HepG2 (cell line): Measurements from ENCODE around the gene LRRC27. TPM values are rescaled to one million over a fixed set of nuclear protein-coding genes. Genes with fewer than 3 reads are reported as not detected.

Experiments used
- KLF16 ChIP-seq, 2 experiments: sonication (generic) in 1 of 2; formaldehyde crosslinking in 1 of 2; IDR thresholded peaks; 2 replicates each; pipeline versions ENCODE4 v1.6.1 to v1.8.0; 2016 to 2023; ENCODE audit warnings: missing genetic modification reagents in 2 of 2, missing compliant biosample characterization in 1 of 2
- NBN ChIP-seq: fragments of 450-650 bp; conservative IDR thresholded peaks from 2 replicates; pipeline ENCODE4 v1.6.1; 2017
- TFAP4 ChIP-seq: sonication (generic); IDR thresholded peaks from 2 replicates; pipeline ENCODE4 v1.6.1; 2016; ENCODE audit warnings: low read depth, borderline replicate concordance
- THAP9 ChIP-seq: sonication (generic); formaldehyde crosslinking; IDR thresholded peaks from 2 replicates; pipeline ENCODE4; 2020; ENCODE audit warnings: missing genetic modification reagents, mild to moderate bottlenecking, borderline replicate concordance
- ZGPAT ChIP-seq: IDR thresholded peaks from 2 replicates; pipeline ENCODE4 v1.6.1; 2016; ENCODE audit warnings: mild to moderate bottlenecking
- ZIK1 ChIP-seq: sonication (generic); formaldehyde crosslinking; IDR thresholded peaks from 2 replicates; pipeline ENCODE4 v1.5.0; 2020; ENCODE audit warnings: mild to moderate bottlenecking, low read depth, missing genetic modification reagents, borderline replicate concordance
- ZNF225 ChIP-seq: sonication (generic); formaldehyde crosslinking; IDR thresholded peaks from 2 replicates; pipeline ENCODE4 v1.4.0; 2020; ENCODE audit warnings: mild to moderate bottlenecking, missing genetic modification reagents
- ZNF776 ChIP-seq: sonication (generic); formaldehyde crosslinking; IDR thresholded peaks from 2 replicates; pipeline ENCODE4 v1.4.0; 2020; ENCODE audit warnings: mild to moderate bottlenecking, missing genetic modification reagents
- polyA plus RNA-seq, 8 experiments: library from polyadenylated mRNA; depleted of rRNA in 3 of 8; stranded (reverse) in 7 of 8; unstranded in 1 of 8; fragments of >200 nt; fragmentation: Illumina TruSeq in 4 of 8; extraction: Trizol in 4 of 8; gene quantifications; 2 replicates each; pipeline versions ENCODE4 v1.2.1 to v1.2.3, GENCODE V29; 2011 to 2016; ENCODE audit warnings: low read depth in 4 of 8, missing spikeins in 1 of 8, mixed read lengths in 1 of 8; ENCODE audit not compliant: insufficient read depth in 1 of 8
- total RNA-seq, 5 experiments: library from RNA; depleted of rRNA; stranded (reverse); fragments of >200 nt; fragmentation: Illumina TruSeq; extraction: Trizol; gene quantifications; 2 replicates each; pipeline ENCODE4 v1.2.3, GENCODE V29; 2016; ENCODE audit warnings: low read depth in 1 of 5

The LRRC27 gene
- total and polyA plus RNA-seq, 2 of the 13 experiments (the other 11 are each of a cell fraction or from before 2014, with no cell fraction given): 4.2 to 4.6 TPM

- TF ChIP-seq ZIK1 (CRISPR knock-in tag) (0 out of 2 replicates have a peak, but pooled peaks have one; percentile 23), TFAP4 (peak; percentile 50; the same call in 1 of the 2 replicates), ZNF225 (peak; percentile 91), ZGPAT (0 out of 2 replicates have a peak, but pooled peaks have one; percentile 30), NBN (no peak), THAP9 (CRISPR knock-in tag) (0 out of 2 replicates have a peak, but pooled peaks have one; percentile 34), KLF16 (CRISPR knock-in tag; IDR thresholded peaks at IDR 0.05) (no peak), ZNF776 (CRISPR knock-in tag) (0 out of 2 replicates have a peak, but pooled peaks have one; percentile 40)
Measured at GRCh38 chr10:132306864-132307751, 24.9 kb upstream of the LRRC27 start (continued).
